Measurements from ENCODE around the gene TULP4. TPM values are rescaled to one million over a fixed set of nuclear protein-coding genes. Genes with fewer than 3 reads are reported as not detected.

The TULP4 gene
- total RNA-seq, 2 donors from 2014 or later, result 111 to 119 TPM

- Histone ChIP-seq H3K27ac (no peak overlapping the region), H3K4me1 (replicated peaks) (no peaks in the 10 kb centered on the region), H3K9me3 (no peaks in the 10 kb centered on the region), H3K27me3 (replicated peaks; ENCODE audit: insufficient read depth) (no peaks in the 10 kb centered on the region), H3K4me3 (no peak overlapping the region), H3K36me3 (no peaks in the 10 kb centered on the region)
- no peak for TF ChIP-seq POLR2A (IDR thresholded peaks at IDR 0.05)
- TF ChIP-seq CTCF (IDR thresholded peaks at IDR 0.05), result no peak
- TF ChIP-seq POLR2AphosphoS5 (IDR thresholded peaks at IDR 0.05), result no peak
- 71% methylated on average over 13 of the region's 13 CpGs for WGBS
- DNase-seq (ENCODE audit: low spot score), result no peak
- intact Hi-C loops (cut with DNase I), result no loop called here
Observed at GRCh38 chr6:158353883-158354877, 41.9 kb downstream of the TULP4 start.

GRCh38 chr6:158356586-158357546 lies 44.6 kb downstream of the TULP4 start:
- WGBS, result 80% methylated on average over 12 of the region's 12 CpGs

GRCh38 chr6:158357570-158358216 lies 45.4 kb downstream of the TULP4 start:
- Histone ChIP-seq H3K4me3 (no peak overlapping the region), H3K9me3 (no peaks in the 10 kb centered on the region), H3K27me3 (replicated peaks; ENCODE audit: insufficient read depth) (no peaks in the 10 kb centered on the region), H3K27ac (no peak overlapping the region), H3K4me1 (replicated peaks) (no peaks in the 10 kb centered on the region), H3K36me3 (no peaks in the 10 kb centered on the region)
- intact Hi-C loops (cut with DNase I), result no loop called here
- WGBS, result 74% methylated on average over 7 of the region's 7 CpGs
- TF ChIP-seq POLR2AphosphoS5 (IDR thresholded peaks at IDR 0.05), result no peak
- no peak for TF ChIP-seq POLR2A (IDR thresholded peaks at IDR 0.05)
- no peak for TF ChIP-seq CTCF (IDR thresholded peaks at IDR 0.05)
- no peak for DNase-seq (ENCODE audit: low spot score)

More at GRCh38 chr6:158356586-158357546, 44.6 kb downstream of the TULP4 start:
- no peak for TF ChIP-seq POLR2A (IDR thresholded peaks at IDR 0.05)
- no peak for TF ChIP-seq POLR2AphosphoS5 (IDR thresholded peaks at IDR 0.05)
- no peak for TF ChIP-seq CTCF (IDR thresholded peaks at IDR 0.05)
- intact Hi-C loops (cut with DNase I), result no loop called here
- Histone ChIP-seq H3K27ac (no peak overlapping the region), H3K36me3 (no peaks in the 10 kb centered on the region), H3K4me1 (replicated peaks) (no peaks in the 10 kb centered on the region), H3K27me3 (replicated peaks; ENCODE audit: insufficient read depth) (no peaks in the 10 kb centered on the region), H3K4me3 (no peak overlapping the region), H3K9me3 (no peaks in the 10 kb centered on the region)
- DNase-seq (ENCODE audit: low spot score), result no peak

GRCh38 chr6:158358450-158359077 lies 46.3 kb downstream of the TULP4 start:
- Histone ChIP-seq H3K4me1 (replicated peaks) (no peaks in the 10 kb centered on the region), H3K27me3 (replicated peaks; ENCODE audit: insufficient read depth) (no peaks in the 10 kb centered on the region), H3K27ac (no peak overlapping the region), H3K9me3 (no peaks in the 10 kb centered on the region), H3K36me3 (no peaks in the 10 kb centered on the region), H3K4me3 (no peak overlapping the region)
- no peak for DNase-seq (ENCODE audit: low spot score)
- TF ChIP-seq POLR2A (IDR thresholded peaks at IDR 0.05), result no peak
- no peak for TF ChIP-seq POLR2AphosphoS5 (IDR thresholded peaks at IDR 0.05)
- no peak for TF ChIP-seq CTCF (IDR thresholded peaks at IDR 0.05)
- intact Hi-C loops (cut with DNase I), result no loop called here
- WGBS, result 76% methylated on average over 5 of the region's 5 CpGs

All from prostate gland (tissue), 2 donors.